Liver (tissue), 3 donors: ENCODE measurements around the gene UNCX.

Experiments used
- ATF3 ChIP-seq: IDR thresholded peaks from 2 replicates; pipeline ENCODE4 v1.6.1; 2016; ENCODE audit warnings: antibody characterized with exemption
- CTCF ChIP-seq: fragments of 150-350 bp; IDR thresholded peaks from 2 replicates; pipeline ENCODE4 v1.5.1; 2017; ENCODE audit warnings: improper control_type of control experiment, low read depth, low read length; ENCODE audit not compliant: missing input control
- SP1 ChIP-seq: IDR thresholded peaks from 2 replicates; pipeline ENCODE4 v1.6.1; 2018; ENCODE audit warnings: antibody characterized with exemption, mild to moderate bottlenecking
- YY1 ChIP-seq: IDR thresholded peaks from 2 replicates; pipeline ENCODE4 v1.6.1; 2016; ENCODE audit warnings: antibody characterized with exemption, mild to moderate bottlenecking
- donor health status: healthy.
- donor health status: healthy.

- TF ChIP-seq CTCF (no peak), ATF3 (no peak), SP1 (no peak), YY1 (no peak)
Observed at GRCh38 chr7:1231214-1232102, 1.2 kb upstream of the UNCX start.
